HepG2 (cell line): ENCODE results near the gene OTUD4. TPM values are rescaled to one million over a fixed set of nuclear protein-coding genes. Genes with fewer than 3 reads are reported as not detected.

ENCODE experiments used
- ASH2L ChIP-seq: fragments of 300-600, 200-600 bp; sonication (generic); IDR thresholded peaks from 2 replicates; pipeline ENCODE4 v1.7.0; 2017; ENCODE audit warnings: low read depth, mild to moderate bottlenecking, moderate library complexity, mixed read lengths, low read length; ENCODE audit not compliant: insufficient read length
- E2F2 ChIP-seq: sonication (generic); formaldehyde crosslinking; IDR thresholded peaks from 2 replicates; pipeline ENCODE4 v1.4.0; 2020; ENCODE audit warnings: missing genetic modification reagents, borderline replicate concordance
- LCORL ChIP-seq, 2 experiments: fragments of 450-650 bp in 1 of 2; sonication (generic) in 1 of 2; formaldehyde crosslinking in 1 of 2; IDR thresholded peaks; 2 replicates each; pipeline versions ENCODE4 v1.5.0 to v1.6.1; 2017 to 2020; ENCODE audit warnings: antibody characterized with exemption in 1 of 2, missing genetic modification reagents in 1 of 2
- MYPOP ChIP-seq: sonication (generic); formaldehyde crosslinking; IDR thresholded peaks from 2 replicates; pipeline ENCODE4 v1.8.1; 2023; ENCODE audit warnings: mild to moderate bottlenecking, moderate library complexity, missing genetic modification reagents
- USF2 ChIP-seq, 2 experiments: sonication (generic) in 1 of 2; formaldehyde crosslinking in 1 of 2; IDR thresholded peaks; 2 replicates each; pipeline versions ENCODE4 v1.5.1 to v1.6.1; 2011 to 2020; ENCODE audit warnings: borderline replicate concordance in 1 of 2, low read depth in 1 of 2, low read length in 1 of 2, mild to moderate bottlenecking in 1 of 2, missing genetic modification reagents in 1 of 2, moderate library complexity in 1 of 2
- ZBTB49 ChIP-seq: sonication (generic); formaldehyde crosslinking; IDR thresholded peaks from 2 replicates; pipeline ENCODE4 v1.4.0; 2020; ENCODE audit warnings: missing genetic modification reagents, borderline replicate concordance
- ZNF513 ChIP-seq: sonication (generic); formaldehyde crosslinking; conservative IDR thresholded peaks from 2 replicates; pipeline ENCODE4 v1.5.0; 2020; ENCODE audit warnings: missing genetic modification reagents
- polyA plus RNA-seq, 8 experiments: library from polyadenylated mRNA; depleted of rRNA in 3 of 8; stranded (reverse) in 7 of 8; unstranded in 1 of 8; fragments of >200 nt; fragmentation: Illumina TruSeq in 4 of 8; extraction: Trizol in 4 of 8; gene quantifications; 2 replicates each; pipeline versions ENCODE4 v1.2.1 to v1.2.3, GENCODE V29; 2011 to 2016; ENCODE audit warnings: low read depth in 4 of 8, missing spikeins in 1 of 8, mixed read lengths in 1 of 8; ENCODE audit not compliant: insufficient read depth in 1 of 8
- total RNA-seq, 5 experiments: library from RNA; depleted of rRNA; stranded (reverse); fragments of >200 nt; fragmentation: Illumina TruSeq; extraction: Trizol; gene quantifications; 2 replicates each; pipeline ENCODE4 v1.2.3, GENCODE V29; 2016; ENCODE audit warnings: low read depth in 1 of 5

The OTUD4 gene
- total and polyA plus RNA-seq, 2 of the 13 experiments (the other 11 are each of a cell fraction or from before 2014, with no cell fraction given) = 16.1 to 18.0 TPM

- TF ChIP-seq E2F2 (CRISPR knock-in tag) (no peak), ZBTB49 (CRISPR knock-in tag) (no peak), MYPOP (CRISPR knock-in tag) (no peak), USF2 (IDR thresholded peaks at IDR 0.05; ENCODE audit: low read depth, low read length) (no peak), USF2 (CRISPR knock-in tag; IDR thresholded peaks at IDR 0.05; ENCODE audit: borderline replicate concordance) (no peak), ASH2L (no peak), LCORL (IDR thresholded peaks at IDR 0.05) (no peak), LCORL (CRISPR knock-in tag; IDR thresholded peaks at IDR 0.05) (no peak), ZNF513 (CRISPR knock-in tag) (no peak)
- TF ChIP-seq, all 625 proteins: peak for 0
These were observed 37.9 kb upstream of the OTUD4 start (continued) for GRCh38 chr4:145218251-145218650.
